Transverse colon (tissue), 4 donors: ENCODE data around the gene PACS2. TPM values are rescaled to one million over a fixed set of nuclear protein-coding genes. Genes with fewer than 3 reads are reported as not detected.

ENCODE experiments used
- DNase-seq: peaks from one replicate; pipeline ENCODE4 v3.0.0-alpha.2; 2019
- H3K27ac ChIP-seq, 4 donors: fragments of 200-600 bp; sonication (generic); 2 replicates each; pipeline ENCODE4 v1.5.1; 2016 to 2018; ENCODE audit warnings: inconsistent platforms in 4 of 4
- H3K27me3 ChIP-seq: fragments of 200-600 bp; sonication (generic); 2 replicates; pipeline ENCODE4 v1.5.1; 2017; ENCODE audit warnings: inconsistent platforms
- H3K36me3 ChIP-seq, 4 donors: fragments of 200-600 bp; sonication (generic); 2 replicates each; pipeline ENCODE4 v1.5.1; 2017 to 2019; ENCODE audit warnings: inconsistent platforms in 4 of 4
- H3K4me1 ChIP-seq, 4 donors: fragments of 200-600 bp; sonication (generic); 2 replicates each; pipeline ENCODE4 v1.5.1; 2017 to 2020; ENCODE audit warnings: inconsistent platforms in 4 of 4
- H3K4me3 ChIP-seq, 4 donors: fragments of 200-600 bp; sonication (generic); 1 replicate in 1 of 4; 2 replicates in 3 of 4; pipeline versions ENCODE4 v1.5.1 to v1.6.1; 2017 to 2019; ENCODE audit warnings: inconsistent platforms in 4 of 4
- H3K9me3 ChIP-seq, 2 donors: fragments of 200-600 bp; sonication (generic); 2 replicates each; pipeline ENCODE4 v1.5.1; 2017 to 2019; ENCODE audit warnings: inconsistent platforms in 2 of 2
- EP300 ChIP-seq: sonication (generic); formaldehyde crosslinking; IDR thresholded peaks from one replicate; pipeline ENCODE4 v1.6.1; 2017; ENCODE audit warnings: antibody characterized with exemption, low read depth
- POLR2A ChIP-seq: fragments of 450-650 bp; IDR thresholded peaks from one replicate; pipeline ENCODE4 v1.6.1; 2016; ENCODE audit warnings: antibody characterized with exemption, mild to moderate bottlenecking, moderate library complexity
- POLR2AphosphoS5 ChIP-seq, 3 donors: sonication (generic); formaldehyde crosslinking; IDR thresholded peaks; one replicate each; pipeline ENCODE4 v1.6.1; 2016; ENCODE audit warnings: antibody characterized with exemption in 3 of 3
- WGBS, 2 donors: methylation state at CpG; one replicate each; pipeline ENCODE4 v1.1.5; 2018; ENCODE audit warnings: low coverage in 1 of 2; 5-methylcytosine and 5-hydroxymethylcytosine counted together
- in situ Hi-C, 4 donors: fragments of 200-750 bp; cut with MboI; loops; one replicate each; pipeline versions ENCODE4 v1.15.0 to v1.15.1; 2017; ENCODE audit warnings: low sequenced_read_pairs in 3 of 4, low pct_ligation_motif_present in 1 of 4, low pct_unique_long_range_greater_than_20kb in 1 of 4
- intact Hi-C: fragments of 100-400 bp; cut with DNase I; formaldehyde crosslinking; loops from one replicate; pipeline ENCODE4 v1.15.1; 2023; ENCODE audit warnings: low total_unique reads
- total RNA-seq, 4 donors: library from RNA; depleted of rRNA; stranded (reverse); fragments of >200 nt; gene quantifications; one replicate each; pipeline ENCODE4 v1.1.0, GENCODE V29; 2016
- TF ChIP-seq, protein P1 (sequence below), 5 experiments: fragments of 200-600 bp in 3 of 5; fragments of 450-650 bp in 2 of 5; sonication (generic) in 3 of 5; IDR thresholded peaks; 1 replicate in 2 of 5; 2 replicates in 3 of 5; pipeline ENCODE4 v1.5.1; 2016 to 2017; ENCODE audit warnings: antibody characterized with exemption in 5 of 5, inconsistent platforms in 3 of 5, mild to moderate bottlenecking in 2 of 5, moderate library complexity in 1 of 5

PACS2 gene
- total RNA-seq, 4 donors from 2014 or later = 63.0 to 249 (median 135) TPM

DNA sequence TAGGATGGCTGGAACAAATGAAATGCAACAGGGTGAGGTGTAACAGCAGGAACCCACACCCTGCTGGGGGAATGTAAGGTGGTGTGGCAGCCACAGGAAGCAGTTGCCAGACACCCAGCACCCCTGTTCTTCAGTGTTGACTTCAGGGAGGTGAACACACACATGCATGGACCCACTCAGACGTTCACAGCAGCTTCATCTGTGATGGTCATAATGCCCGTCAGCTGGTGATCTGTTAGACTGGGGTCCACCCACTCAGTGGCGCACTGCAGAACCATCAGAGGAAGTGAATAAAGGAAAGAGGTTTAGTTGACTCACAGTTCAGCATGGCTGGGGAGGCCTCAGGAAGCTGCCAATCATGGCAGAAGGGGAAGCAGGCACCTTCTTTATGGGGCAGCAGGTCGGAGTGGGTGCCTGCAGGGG is 61.1 kb downstream of the PACS2 start:
- intact Hi-C loops (loop anchor here (10.0 kb wide), 2 partner anchors 69 to 149 kb away; partner anchors contain the start of gene TMEM121), in situ Hi-C loops (loop anchor here in 2 of 4 donors (10.0 kb wide), 1 partner anchor 139 kb away; no protein-coding TSS in a partner anchor)
- no peak for TF ChIP-seq POLR2A
- TF ChIP-seq EP300 = no peak
- TF ChIP-seq POLR2AphosphoS5 (IDR thresholded peaks at IDR 0.05) = no peak
- TF ChIP-seq, protein P1, sequence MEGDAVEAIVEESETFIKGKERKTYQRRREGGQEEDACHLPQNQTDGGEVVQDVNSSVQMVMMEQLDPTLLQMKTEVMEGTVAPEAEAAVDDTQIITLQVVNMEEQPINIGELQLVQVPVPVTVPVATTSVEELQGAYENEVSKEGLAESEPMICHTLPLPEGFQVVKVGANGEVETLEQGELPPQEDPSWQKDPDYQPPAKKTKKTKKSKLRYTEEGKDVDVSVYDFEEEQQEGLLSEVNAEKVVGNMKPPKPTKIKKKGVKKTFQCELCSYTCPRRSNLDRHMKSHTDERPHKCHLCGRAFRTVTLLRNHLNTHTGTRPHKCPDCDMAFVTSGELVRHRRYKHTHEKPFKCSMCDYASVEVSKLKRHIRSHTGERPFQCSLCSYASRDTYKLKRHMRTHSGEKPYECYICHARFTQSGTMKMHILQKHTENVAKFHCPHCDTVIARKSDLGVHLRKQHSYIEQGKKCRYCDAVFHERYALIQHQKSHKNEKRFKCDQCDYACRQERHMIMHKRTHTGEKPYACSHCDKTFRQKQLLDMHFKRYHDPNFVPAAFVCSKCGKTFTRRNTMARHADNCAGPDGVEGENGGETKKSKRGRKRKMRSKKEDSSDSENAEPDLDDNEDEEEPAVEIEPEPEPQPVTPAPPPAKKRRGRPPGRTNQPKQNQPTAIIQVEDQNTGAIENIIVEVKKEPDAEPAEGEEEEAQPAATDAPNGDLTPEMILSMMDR (IDR thresholded peaks at IDR 0.05) = no peak
- Histone ChIP-seq H3K27me3 (no peaks in the 10 kb centered on the region), H3K36me3 (no peaks in the 10 kb centered on the region), H3K9me3 (no peaks in the 10 kb centered on the region), H3K27ac (no peak overlapping the region), H3K4me1 (no peaks in the 10 kb centered on the region), H3K4me3 (no peak overlapping the region)
- WGBS, 2 donors = 56 to 58% methylated on average over 4 of the region's 4 CpGs
- no peak for DNase-seq

DNA sequence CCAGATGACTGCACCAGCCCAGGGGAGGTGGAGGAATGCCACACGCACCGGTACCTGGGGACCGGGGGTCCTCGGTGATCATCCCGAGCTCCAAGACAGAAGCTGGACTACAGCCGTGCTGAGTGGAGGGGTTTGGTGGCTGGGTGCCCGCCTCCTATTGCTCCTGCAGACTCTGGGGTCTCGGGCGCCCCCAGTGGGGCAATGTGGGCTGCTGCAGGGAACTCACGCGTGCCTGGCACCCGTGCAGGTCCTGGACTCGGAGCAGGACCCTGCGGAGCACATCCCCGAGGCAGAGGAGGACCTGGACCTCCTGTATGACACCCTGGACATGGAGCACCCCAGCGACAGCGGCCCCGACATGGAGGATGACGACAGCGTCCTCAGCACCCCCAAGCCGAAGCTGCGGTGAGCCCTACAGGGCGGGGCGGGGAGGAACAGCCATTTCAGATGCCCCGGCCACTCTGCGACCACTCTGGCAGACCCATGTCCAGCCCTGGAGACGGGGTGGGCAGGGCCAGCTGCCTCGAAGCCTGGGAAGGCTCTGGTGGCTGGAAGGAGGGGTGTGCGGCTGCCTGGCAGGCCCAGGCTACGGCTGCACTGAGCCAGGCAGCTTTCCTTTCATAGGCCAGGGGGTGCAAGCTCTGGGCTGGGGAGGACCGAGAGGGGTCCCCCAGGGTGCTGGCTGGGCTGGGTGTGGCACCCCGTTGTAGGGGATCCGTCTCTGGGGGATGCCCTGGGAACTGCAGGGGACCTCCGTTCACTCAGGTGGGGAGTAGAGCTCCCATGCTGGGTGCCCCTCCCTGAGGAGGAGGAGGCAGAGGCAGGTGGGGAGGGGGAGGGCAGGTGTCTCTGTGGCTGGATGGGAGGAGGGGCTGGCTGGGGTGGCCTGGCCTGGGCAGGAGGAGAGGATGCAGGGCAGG is 62.2 kb downstream of the PACS2 start:
- DNase-seq = no peak
- intact Hi-C loops = loop anchor here (10.0 kb wide), 2 partner anchors 68 to 148 kb away; partner anchors contain the start of gene TMEM121
- Histone ChIP-seq H3K27me3 (no peaks in the 10 kb centered on the region), H3K9me3 (no peaks in the 10 kb centered on the region), H3K4me1 (no peaks in the 10 kb centered on the region), H3K4me3 (no peak overlapping the region), H3K27ac (no peak overlapping the region), H3K36me3 (no peaks in the 10 kb centered on the region)
- in situ Hi-C loops = loop anchor here in 2 of 4 donors (10.0 kb wide), 1 partner anchor 138 kb away; no protein-coding TSS in a partner anchor
- no peak for TF ChIP-seq POLR2A
- TF ChIP-seq, protein P1 (IDR thresholded peaks at IDR 0.05) = no peak
- no peak for TF ChIP-seq EP300
- no peak for TF ChIP-seq POLR2AphosphoS5 (IDR thresholded peaks at IDR 0.05)
- WGBS, 2 donors = 92% methylated on average over 26 of the region's 34 CpGs; no CpG with 5 or more reads in 1 of the 2 donors

DNA sequence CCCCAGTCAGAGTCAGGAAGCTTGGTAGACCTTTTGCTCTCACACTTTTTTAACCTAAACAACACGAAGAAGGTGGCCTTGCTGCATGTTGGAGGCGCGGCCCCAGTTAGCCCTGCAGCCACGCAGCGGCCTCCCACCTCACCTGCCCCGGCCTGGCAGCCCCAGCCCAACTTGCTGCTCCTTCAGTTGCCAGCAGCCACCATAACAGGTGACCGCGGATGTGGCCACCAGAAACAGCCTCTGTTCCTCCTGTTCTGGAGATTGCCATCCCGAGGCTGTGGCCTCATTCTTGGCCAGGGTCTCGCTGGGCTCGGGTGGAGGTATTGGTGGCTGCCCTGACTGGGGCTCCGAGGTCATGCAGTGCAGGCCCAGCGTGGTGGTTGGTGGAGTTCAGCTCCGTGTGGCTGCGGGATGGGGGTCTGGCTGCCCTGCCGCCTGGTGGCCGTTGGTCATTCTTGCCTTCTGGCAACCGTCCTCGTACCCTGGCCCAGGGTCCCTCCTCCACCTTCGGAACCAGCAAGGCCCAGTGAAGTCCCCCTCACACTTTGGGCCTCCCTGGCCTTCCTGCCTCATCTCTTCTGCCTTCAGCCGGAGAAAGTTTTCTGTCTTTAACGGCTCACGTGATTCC is 63.1 kb downstream of the PACS2 start:
- H3K27ac ChIP-seq = no peak overlapping the region
- H3K36me3 ChIP-seq = no peaks in the 10 kb centered on the region
- 80 to 83% methylated on average over 1 to 16 of the region's 23 CpGs for WGBS, 2 donors
- no peaks in the 10 kb centered on the region for H3K4me1 ChIP-seq
- in situ Hi-C loops = loop anchor here in 2 of 4 donors (10.0 kb wide), 1 partner anchor 137 kb away; no protein-coding TSS in a partner anchor
- H3K27me3 ChIP-seq = no peaks in the 10 kb centered on the region
- no peaks in the 10 kb centered on the region for H3K9me3 ChIP-seq
- H3K4me3 ChIP-seq = no peak overlapping the region
- DNase-seq = no peak
- TF ChIP-seq POLR2A (no peak), EP300 (no peak)
- TF ChIP-seq, protein P1 (IDR thresholded peaks at IDR 0.05) = no peak
- intact Hi-C loops = loop anchor here (10.0 kb wide), 2 partner anchors 67 to 147 kb away; partner anchors contain the start of gene TMEM121

DNA sequence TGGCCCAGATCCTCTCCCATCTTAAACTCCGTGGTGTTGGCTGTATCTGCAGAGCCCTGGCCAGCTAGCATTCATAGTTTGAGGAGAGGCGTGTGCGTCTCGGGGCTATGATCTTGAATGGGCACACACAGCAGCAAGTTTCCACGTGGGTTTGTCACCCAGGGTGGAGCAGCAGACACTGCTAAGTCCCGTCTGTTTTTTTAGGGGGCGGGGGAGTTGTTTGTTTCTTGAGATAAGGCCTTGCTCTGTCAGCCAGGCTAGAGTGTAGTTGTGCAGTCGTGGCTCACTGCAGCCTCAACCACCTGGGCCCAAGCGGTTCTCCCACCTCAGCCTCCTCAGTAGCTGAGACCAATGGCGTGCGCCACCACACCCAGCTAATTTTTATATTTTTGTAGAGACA is 63.7 kb downstream of the PACS2 start:
- Histone ChIP-seq H3K4me3 (no peak overlapping the region), H3K27ac (no peak overlapping the region), H3K4me1 (no peaks in the 10 kb centered on the region), H3K36me3 (no peaks in the 10 kb centered on the region), H3K27me3 (no peaks in the 10 kb centered on the region), H3K9me3 (no peaks in the 10 kb centered on the region)
- TF ChIP-seq POLR2AphosphoS5 (IDR thresholded peaks at IDR 0.05) (no peak), POLR2A (no peak), EP300 (no peak)
- TF ChIP-seq, protein P1 (IDR thresholded peaks at IDR 0.05) = no peak
- no peak for DNase-seq
- WGBS, 2 donors = 78 to 93% methylated on average over 3 to 10 of the region's 11 CpGs
- intact Hi-C loops (loop anchor here (10.0 kb wide), 2 partner anchors 67 to 147 kb away; partner anchors contain the start of gene TMEM121), in situ Hi-C loops (loop anchor here in 2 of 4 donors (10.0 kb wide), 1 partner anchor 137 kb away; no protein-coding TSS in a partner anchor)
